K562 (cell line): ENCODE measurements around the gene FBXO11. TPM values are rescaled to one million over a fixed set of nuclear protein-coding genes. Genes with fewer than 3 reads are reported as not detected.
A peak's percentile ranks its signal among the peaks of the same experiment; 100 is the strongest.

Experiments
- ADNP ChIP-seq: fragments of 200-800 bp; sonication (Bioruptor generic); IDR thresholded peaks from 2 replicates; pipeline ENCODE4 v1.6.1; 2016; ENCODE audit warnings: missing genetic modification characterization, missing compliant biosample characterization
- ARNT ChIP-seq, 2 experiments: fragments of 450-650 bp; IDR thresholded peaks; 2 replicates each; pipeline ENCODE4 v1.6.1; 2016; ENCODE audit warnings: mild to moderate bottlenecking in 1 of 2
- BCOR ChIP-seq: fragments of 450-650 bp; IDR thresholded peaks from 2 replicates; pipeline ENCODE4 v1.6.1; 2016
- CHD2 ChIP-seq: IDR thresholded peaks from 2 replicates; pipeline ENCODE4 v1.6.1; 2011; ENCODE audit warnings: low read depth, low read length
- DEAF1 ChIP-seq: fragments of 450-650 bp; formaldehyde crosslinking; IDR thresholded peaks from 2 replicates; pipeline ENCODE4 v1.4.0; 2020; ENCODE audit warnings: mild to moderate bottlenecking, moderate library complexity
- E2F5 ChIP-seq: sonication (generic); formaldehyde crosslinking; IDR thresholded peaks from 2 replicates; pipeline ENCODE4 v1.8.0; 2022; ENCODE audit warnings: mild to moderate bottlenecking, missing genetic modification reagents
- E4F1 ChIP-seq: fragments of 250-450 bp; sonication (Bioruptor Pico); IDR thresholded peaks from 2 replicates; pipeline ENCODE4 v1.5.0; 2021; ENCODE audit warnings: mild to moderate bottlenecking, borderline replicate concordance
- ERF ChIP-seq: fragments of 450-650 bp; formaldehyde crosslinking; IDR thresholded peaks from 2 replicates; pipeline ENCODE4 v1.4.0; 2020; ENCODE audit warnings: mild to moderate bottlenecking, mixed read lengths
- FOXA1 ChIP-seq: fragments of 450-650 bp; IDR thresholded peaks from 2 replicates; pipeline ENCODE4 v1.6.1; 2016; ENCODE audit warnings: mild to moderate bottlenecking, borderline replicate concordance
- MXD1 ChIP-seq: fragments of 250-450 bp; sonication (Bioruptor Pico); IDR thresholded peaks from 2 replicates; pipeline ENCODE4 v1.8.0; 2021; ENCODE audit warnings: borderline replicate concordance, mild to moderate bottlenecking, moderate library complexity; ENCODE audit not compliant: poor library complexity, severe bottlenecking
- NBN ChIP-seq: fragments of 450-650 bp; IDR thresholded peaks from 2 replicates; pipeline ENCODE4 v1.6.1; 2016; ENCODE audit warnings: low read depth, mild to moderate bottlenecking
- NELFE ChIP-seq: IDR thresholded peaks from 2 replicates; pipeline ENCODE4 v1.6.1; 2011; ENCODE audit warnings: mild to moderate bottlenecking; ENCODE audit not compliant: insufficient read depth, insufficient read length
- RBM22 ChIP-seq: fragments of 200-400 bp; formaldehyde crosslinking; IDR thresholded peaks from 2 replicates; pipeline ENCODE4 v1.6.1; 2018; ENCODE audit warnings: low read length, low read depth; ENCODE audit not compliant: poor library complexity, severe bottlenecking
- RCOR1 ChIP-seq, 2 experiments: IDR thresholded peaks; 2 replicates each; pipeline ENCODE4 v1.6.1; 2012; ENCODE audit warnings: low read depth in 2 of 2, low read length in 2 of 2, borderline replicate concordance in 1 of 2, improper control_type of control experiment in 1 of 2
- SIN3A ChIP-seq, 2 experiments: fragments of 150-350 bp in 1 of 2; IDR thresholded peaks; 2 replicates each; pipeline ENCODE4 v1.6.1; 2011 to 2016; ENCODE audit warnings: borderline replicate concordance in 2 of 2, low read depth in 2 of 2, low read length in 2 of 2, mild to moderate bottlenecking in 2 of 2, moderate library complexity in 2 of 2; ENCODE audit not compliant: control insufficient read depth in 1 of 2
- SMC3 ChIP-seq: conservative IDR thresholded peaks from 2 replicates; pipeline ENCODE4 v1.6.1; 2011; ENCODE audit warnings: low read depth, low read length, improper control_type of control experiment; ENCODE audit not compliant: insufficient read depth
- USF1 ChIP-seq: sonication (generic); formaldehyde crosslinking; IDR thresholded peaks from 2 replicates; pipeline ENCODE4 v1.9.0; 2022; ENCODE audit warnings: mild to moderate bottlenecking, missing genetic modification reagents
- ZNF398 ChIP-seq: fragments of 250-450 bp; sonication (Bioruptor Pico); IDR thresholded peaks from 2 replicates; pipeline ENCODE4 v1.8.0; 2021; ENCODE audit warnings: moderate library complexity, mild to moderate bottlenecking, inconsistent platforms
- ZNF778 ChIP-seq: fragments of 450-650 bp; formaldehyde crosslinking; IDR thresholded peaks from 2 replicates; pipeline ENCODE4 v1.4.0; 2020; ENCODE audit warnings: mild to moderate bottlenecking, moderate library complexity
- polyA plus RNA-seq, 8 experiments: library from polyadenylated mRNA; depleted of rRNA in 4 of 8; stranded (reverse) in 5 of 8; unstranded in 3 of 8; fragments of >200 nt; fragmentation: Nextera tagmentation in 2 of 8; fragmentation: Illumina TruSeq in 1 of 8; extraction: Ambion mirVana in 2 of 8; extraction: Trizol in 1 of 8; gene quantifications; 2 replicates each; pipeline versions ENCODE4 v1.2.1 to v1.2.3, GENCODE V29; 2011 to 2014; ENCODE audit warnings: inconsistent platforms in 1 of 8, missing spikeins in 1 of 8
- total RNA-seq, 7 experiments: library from RNA; depleted of rRNA in 6 of 7; stranded (reverse); fragments of >200 nt in 6 of 7; fragmentation: Illumina TruSeq in 2 of 7; extraction: Trizol in 2 of 7; gene quantifications; 2 replicates each; pipeline versions ENCODE4 v1.2.1 to v1.2.3, GENCODE V29; 2011 to 2021; ENCODE audit warnings: low replicate concordance in 1 of 7

Gene FBXO11
- total and polyA plus RNA-seq, 9 of the 15 experiments (the other 6 are each of a cell fraction or from before 2014, with no cell fraction given) = 8.8 to 44.5 (median 24.1) TPM

- no peak for TF ChIP-seq MXD1 (CRISPR knock-in tag)
- no peak for TF ChIP-seq ERF (CRISPR knock-in tag)
- TF ChIP-seq BCOR = 0 out of 2 replicates have a peak, but pooled peaks have one; percentile 4
- TF ChIP-seq SMC3 = no peak
- 0 out of 4 replicates have a peak, but pooled peaks of 1 of the 2 experiments have one; percentile 8 for TF ChIP-seq ARNT (IDR thresholded peaks at IDR 0.05)
- no peak for TF ChIP-seq RBM22
- TF ChIP-seq NBN = no peak
- no peak for TF ChIP-seq E2F5 (CRISPR knock-in tag)
- TF ChIP-seq SIN3A (IDR thresholded peaks at IDR 0.05; ENCODE audit: borderline replicate concordance in 2 of 2, control insufficient read depth in 1 of 2, low read depth in 2 of 2, low read length in 2 of 2) = no peak
- TF ChIP-seq DEAF1 = 0 out of 2 replicates have a peak, but pooled peaks have one; percentile 1
- TF ChIP-seq CHD2 = no peak
- no peak for TF ChIP-seq E4F1 (CRISPR knock-in tag)
- no peak for TF ChIP-seq ZNF778 (CRISPR knock-in tag)
- TF ChIP-seq RCOR1 (IDR thresholded peaks at IDR 0.05; ENCODE audit: borderline replicate concordance in 1 of 2, low read depth in 2 of 2, low read length in 2 of 2) = peak in 1 of 2 experiments; percentile 82; a peak in 3 of 4 replicates
- TF ChIP-seq ADNP = peak; percentile 48; the same call in 1 of the 2 replicates
- TF ChIP-seq USF1 (CRISPR knock-in tag) = no peak
- no peak for TF ChIP-seq FOXA1
- no peak for TF ChIP-seq NELFE
- no peak for TF ChIP-seq ZNF398
Observed at GRCh38 chr2:47907039-47907781, 912 bp upstream of the FBXO11 start (continued).
